ENCODE results near the gene MAPK4.

The MAPK4 gene

GRCh38 chr18:50632895-50633515 lies 73.1 kb downstream of the MAPK4 start:
- no peak for TF ChIP-seq CTCF (IDR thresholded peaks at IDR 0.05; ENCODE audit: insufficient read depth, low read length, poor library complexity, severe bottlenecking)
- Histone ChIP-seq H3K36me3 (ENCODE audit: low read length) (no peaks in the 10 kb centered on the region), H3K27ac (ENCODE audit: low read depth, low read length) (no peak overlapping the region), H3K79me2 (ENCODE audit: insufficient read depth, low read length) (no peaks in the 10 kb centered on the region), H3K9ac (ENCODE audit: low read length) (no peak overlapping the region), H2AFZ (ENCODE audit: low read depth, low read length, severe bottlenecking) (no peak overlapping the region), H3F3A (ENCODE audit: insufficient read depth) (no peaks in the 10 kb centered on the region), H3K27me3 (ENCODE audit: low read length) (no peaks in the 10 kb centered on the region), H3K9me2 (replicated peaks; ENCODE audit: insufficient read depth, low read length) (no peaks in the 10 kb centered on the region), H3K4me3 (ENCODE audit: insufficient read depth, low read length, poor library complexity, severe bottlenecking) (no peak overlapping the region), H3K9me3 (ENCODE audit: insufficient read depth, low read length) (no peaks in the 10 kb centered on the region), H3K4me2 (ENCODE audit: low read depth, low read length, poor library complexity, severe bottlenecking) (no peak overlapping the region), H4K20me1 (ENCODE audit: low read depth, low read length) (no peaks in the 10 kb centered on the region)

- TF ChIP-seq CTCF (IDR thresholded peaks at IDR 0.05; ENCODE audit: insufficient read depth, low read length, poor library complexity, severe bottlenecking) = no peak
- no peak for TF ChIP-seq EZH2phosphoT487 (conservative IDR thresholded peaks at IDR 0.05; ENCODE audit: low read length)
Measured at GRCh38 chr18:50633992-50634391, 74.1 kb downstream of the MAPK4 start.

GRCh38 chr18:50636366-50637057 lies 76.6 kb downstream of the MAPK4 start:
- Histone ChIP-seq H3K79me2 (ENCODE audit: insufficient read depth, low read length) (no peaks in the 10 kb centered on the region), H3K4me2 (ENCODE audit: low read depth, low read length, poor library complexity, severe bottlenecking) (no peak overlapping the region), H3K4me3 (ENCODE audit: insufficient read depth, low read length, poor library complexity, severe bottlenecking) (no peak overlapping the region), H3K9me3 (ENCODE audit: insufficient read depth, low read length) (no peaks in the 10 kb centered on the region), H3K9ac (ENCODE audit: low read length) (no peak overlapping the region), H3K36me3 (ENCODE audit: low read length) (no peaks in the 10 kb centered on the region), H4K20me1 (ENCODE audit: low read depth, low read length) (no peaks in the 10 kb centered on the region), H3K9me2 (replicated peaks; ENCODE audit: insufficient read depth, low read length) (no peaks in the 10 kb centered on the region), H3K27ac (ENCODE audit: low read depth, low read length) (no peak overlapping the region), H2AFZ (ENCODE audit: low read depth, low read length, severe bottlenecking) (no peak overlapping the region), H3K27me3 (ENCODE audit: low read length) (no peaks in the 10 kb centered on the region), H3F3A (ENCODE audit: insufficient read depth) (no peaks in the 10 kb centered on the region)
- TF ChIP-seq CTCF (IDR thresholded peaks at IDR 0.05; ENCODE audit: insufficient read depth, low read length, poor library complexity, severe bottlenecking) = no peak
- no peak for TF ChIP-seq EZH2phosphoT487 (conservative IDR thresholded peaks at IDR 0.05; ENCODE audit: low read length)

More at GRCh38 chr18:50633992-50634391, 74.1 kb downstream of the MAPK4 start:
- no peaks in the 10 kb centered on the region for H3K9me3 ChIP-seq (ENCODE audit: insufficient read depth, low read length)
- no peak overlapping the region for H3K9ac ChIP-seq (ENCODE audit: low read length)
- H4K20me1 ChIP-seq (ENCODE audit: low read depth, low read length) = no peaks in the 10 kb centered on the region
- H3K4me3 ChIP-seq (ENCODE audit: insufficient read depth, low read length, poor library complexity, severe bottlenecking) = no peak overlapping the region
- H3K36me3 ChIP-seq (ENCODE audit: low read length) = no peaks in the 10 kb centered on the region
- H2AFZ ChIP-seq (ENCODE audit: low read depth, low read length, severe bottlenecking) = no peak overlapping the region
- H3K4me2 ChIP-seq (ENCODE audit: low read depth, low read length, poor library complexity, severe bottlenecking) = no peak overlapping the region
- H3K27me3 ChIP-seq (ENCODE audit: low read length) = no peaks in the 10 kb centered on the region
- H3K79me2 ChIP-seq (ENCODE audit: insufficient read depth, low read length) = no peaks in the 10 kb centered on the region
- H3K9me2 ChIP-seq (replicated peaks; ENCODE audit: insufficient read depth, low read length) = no peaks in the 10 kb centered on the region
- H3F3A ChIP-seq (ENCODE audit: insufficient read depth) = no peaks in the 10 kb centered on the region
- no peak overlapping the region for H3K27ac ChIP-seq (ENCODE audit: low read depth, low read length)

Measured in SU-DHL-6 (cell line).